OCI-LY3 (cell line): Measurements from ENCODE around the gene DOC2A.

Source experiments
- EZH2phosphoT487 ChIP-seq: fragments of 200-600 bp; shearing (Covaris generic); IDR thresholded peaks from 2 replicates; pipeline ENCODE4 v1.6.1; 2018; ENCODE audit warnings: antibody characterized with exemption, mixed run types, low read depth
- TF ChIP-seq, protein P1 (sequence below): fragments of 200-600, 300-600 bp; sonication (generic); IDR thresholded peaks from 2 replicates; pipeline ENCODE4 v1.5.1; 2014; ENCODE audit warnings: antibody characterized with exemption, low read length, low read depth

- TF ChIP-seq, protein P1, sequence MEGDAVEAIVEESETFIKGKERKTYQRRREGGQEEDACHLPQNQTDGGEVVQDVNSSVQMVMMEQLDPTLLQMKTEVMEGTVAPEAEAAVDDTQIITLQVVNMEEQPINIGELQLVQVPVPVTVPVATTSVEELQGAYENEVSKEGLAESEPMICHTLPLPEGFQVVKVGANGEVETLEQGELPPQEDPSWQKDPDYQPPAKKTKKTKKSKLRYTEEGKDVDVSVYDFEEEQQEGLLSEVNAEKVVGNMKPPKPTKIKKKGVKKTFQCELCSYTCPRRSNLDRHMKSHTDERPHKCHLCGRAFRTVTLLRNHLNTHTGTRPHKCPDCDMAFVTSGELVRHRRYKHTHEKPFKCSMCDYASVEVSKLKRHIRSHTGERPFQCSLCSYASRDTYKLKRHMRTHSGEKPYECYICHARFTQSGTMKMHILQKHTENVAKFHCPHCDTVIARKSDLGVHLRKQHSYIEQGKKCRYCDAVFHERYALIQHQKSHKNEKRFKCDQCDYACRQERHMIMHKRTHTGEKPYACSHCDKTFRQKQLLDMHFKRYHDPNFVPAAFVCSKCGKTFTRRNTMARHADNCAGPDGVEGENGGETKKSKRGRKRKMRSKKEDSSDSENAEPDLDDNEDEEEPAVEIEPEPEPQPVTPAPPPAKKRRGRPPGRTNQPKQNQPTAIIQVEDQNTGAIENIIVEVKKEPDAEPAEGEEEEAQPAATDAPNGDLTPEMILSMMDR = no peak
- TF ChIP-seq EZH2phosphoT487 = no peak
These were observed 1.1 kb upstream of the DOC2A start for GRCh38 chr16:30011714-30012504.
